PC-9 (cell line): ENCODE measurements around the gene HSD17B2.

ENCODE experiments used
- CTCF ChIP-seq: fragments of 200-600 bp; sonication (generic); conservative IDR thresholded peaks from 2 replicates; pipeline ENCODE4 v1.6.1; 2017; ENCODE audit warnings: mixed run types, antibody characterized with exemption, mild to moderate bottlenecking, moderate library complexity
- EZH2 ChIP-seq: fragments of 200-600 bp; sonication (generic); IDR thresholded peaks from 2 replicates; pipeline ENCODE4 v1.8.0; 2017; ENCODE audit warnings: antibody characterized with exemption, low read depth

- TF ChIP-seq CTCF (no peak), EZH2 (no peak)
These were observed 24.4 kb upstream of the HSD17B2 start for GRCh38 chr16:82010649-82011048.
